Measurements from ENCODE around the gene SLC16A7.

The SLC16A7 gene

GRCh38 chr12:59626382-59626781 lies 30.6 kb downstream of the SLC16A7 start:
- no peak for DNase-seq

GRCh38 chr12:59627582-59627981 lies 31.8 kb downstream of the SLC16A7 start:
- no peak for DNase-seq

GRCh38 chr12:59629890-59630289 lies 34.1 kb downstream of the SLC16A7 start:
- no peak for DNase-seq

- DNase-seq = no peak
Observed at GRCh38 chr12:59632408-59632807, 36.6 kb downstream of the SLC16A7 start.

- DNase-seq = no peak
Observed at GRCh38 chr12:59634254-59634653, 38.4 kb downstream of the SLC16A7 start.

- DNase-seq = no peak
Observed at GRCh38 chr12:59636945-59637691, 41.3 kb downstream of the SLC16A7 start.

- DNase-seq = no peak
Observed at GRCh38 chr12:59637692-59638070, 41.9 kb downstream of the SLC16A7 start.

- DNase-seq = no peak
Observed at GRCh38 chr12:59643550-59643949, 47.7 kb downstream of the SLC16A7 start.

- DNase-seq = no peak
Observed at GRCh38 chr12:59645242-59645641, 49.4 kb downstream of the SLC16A7 start.

- DNase-seq = no peak
Observed at GRCh38 chr12:59646636-59647035, 50.8 kb downstream of the SLC16A7 start.

GRCh38 chr12:59649203-59649602 lies 53.4 kb downstream of the SLC16A7 start:
- DNase-seq = no peak

GRCh38 chr12:59650588-59651228 lies 54.9 kb downstream of the SLC16A7 start:
- DNase-seq = no peak

GRCh38 chr12:59651229-59651920 lies 55.5 kb downstream of the SLC16A7 start:
- DNase-seq = no peak

- no peak for DNase-seq
Observed at GRCh38 chr12:59652130-59652529, 56.3 kb downstream of the SLC16A7 start.

GRCh38 chr12:59654061-59654460 lies 58.2 kb downstream of the SLC16A7 start:
- DNase-seq = no peak

GRCh38 chr12:59657266-59657665 lies 61.4 kb downstream of the SLC16A7 start:
- DNase-seq = no peak

GRCh38 chr12:59657711-59658110 lies 61.9 kb downstream of the SLC16A7 start:
- DNase-seq = no peak

- DNase-seq = no peak
Observed at GRCh38 chr12:59660148-59660547, 64.3 kb downstream of the SLC16A7 start.

- no peak for DNase-seq
Observed at GRCh38 chr12:59660921-59661597, 65.2 kb downstream of the SLC16A7 start.

GRCh38 chr12:59664495-59664894 lies 68.7 kb downstream of the SLC16A7 start:
- no peak for DNase-seq

GRCh38 chr12:59665701-59666100 lies 69.9 kb downstream of the SLC16A7 start:
- no peak for DNase-seq

GRCh38 chr12:59668674-59669073 lies 72.8 kb downstream of the SLC16A7 start:
- DNase-seq = no peak

- no peak for DNase-seq
Observed at GRCh38 chr12:59672273-59672672, 76.4 kb downstream of the SLC16A7 start.

- DNase-seq = no peak
Observed at GRCh38 chr12:59675461-59675860, 79.6 kb downstream of the SLC16A7 start.

All from activated CD4-positive, alpha-beta T cell treated with anti-CD3 and anti-CD28 coated beads, Interleukin-2, amount 50 U/mL, for 1 hour (primary cell).